H9 (cell line): ENCODE data around the gene C11orf16. TPM values are rescaled to one million over a fixed set of nuclear protein-coding genes. Genes with fewer than 3 reads are reported as not detected.

Experiments used
- DNase-seq: peaks from one replicate; pipeline ENCODE4 v3.0.0-alpha.2; 2017
- H2AFZ ChIP-seq: one replicate; pipeline ENCODE4 v1.6.1; 2013; ENCODE audit warnings: mild to moderate bottlenecking, low read length, control low read depth, moderate library complexity
- H2AK5ac ChIP-seq: 2 replicates; pipeline ENCODE4 v1.6.1; 2013; ENCODE audit warnings: low read length, control low read depth, mixed read lengths; ENCODE audit not compliant: insufficient read length
- H2BK120ac ChIP-seq: one replicate; pipeline ENCODE4 v1.6.1; 2013; ENCODE audit warnings: low read depth, mild to moderate bottlenecking, low read length, control low read depth, inconsistent platforms; ENCODE audit not compliant: poor library complexity, severe bottlenecking
- H2BK12ac ChIP-seq: 2 replicates; pipeline ENCODE4 v1.6.1; 2013; ENCODE audit warnings: low read length, control low read depth, mixed read lengths, low read depth; ENCODE audit not compliant: insufficient read length
- H2BK15ac ChIP-seq: 2 replicates; pipeline ENCODE4 v1.6.1; 2013; ENCODE audit warnings: low read depth, low read length, control low read depth
- H2BK20ac ChIP-seq: one replicate; pipeline ENCODE4 v1.6.1; 2013; ENCODE audit warnings: low read depth, mild to moderate bottlenecking, low read length, control low read depth, inconsistent platforms; ENCODE audit not compliant: poor library complexity, severe bottlenecking
- H2BK5ac ChIP-seq: 2 replicates; pipeline ENCODE4 v1.6.1; 2013; ENCODE audit warnings: low read length, control low read depth, mixed read lengths; ENCODE audit not compliant: insufficient read length
- H3K14ac ChIP-seq: 2 replicates; pipeline ENCODE4 v1.6.1; 2013; ENCODE audit warnings: low read length, control low read depth; ENCODE audit not compliant: insufficient read depth
- H3K18ac ChIP-seq: 2 replicates; pipeline ENCODE4 v1.6.1; 2013; ENCODE audit warnings: low read depth, mild to moderate bottlenecking, mixed read lengths, low read length, control low read depth; ENCODE audit not compliant: insufficient read length
- H3K23ac ChIP-seq: 2 replicates; pipeline ENCODE4 v1.6.1; 2013; ENCODE audit warnings: low read length, control low read depth, mixed read lengths, low read depth; ENCODE audit not compliant: insufficient read length
- H3K23me2 ChIP-seq: 2 replicates; pipeline ENCODE4 v1.6.1; 2013; ENCODE audit warnings: low read depth, mild to moderate bottlenecking, mixed read lengths, low read length, control low read depth; ENCODE audit not compliant: insufficient read length, poor library complexity, severe bottlenecking
- H3K27ac ChIP-seq: 2 replicates; pipeline ENCODE4 v1.5.1; 2013; ENCODE audit warnings: low read length, control low read depth, mixed read lengths, low read depth; ENCODE audit not compliant: insufficient read length
- H3K27me3 ChIP-seq: 2 replicates; pipeline ENCODE4 v1.6.1; 2013; ENCODE audit warnings: low read length, control low read depth, inconsistent platforms; ENCODE audit not compliant: insufficient read depth
- H3K4ac ChIP-seq: 2 replicates; pipeline ENCODE4 v1.6.1; 2013; ENCODE audit warnings: low read depth, mild to moderate bottlenecking, control low read depth, inconsistent platforms, low read length, moderate library complexity
- H3K4me1 ChIP-seq: 2 replicates; pipeline ENCODE4 v1.6.1; 2013; ENCODE audit warnings: low read length, control low read depth, inconsistent platforms; ENCODE audit not compliant: insufficient read depth
- H3K4me2 ChIP-seq: 2 replicates; pipeline ENCODE4 v1.6.1; 2013; ENCODE audit warnings: low read length, control low read depth, mixed read lengths; ENCODE audit not compliant: insufficient read length, insufficient read depth
- H3K56ac ChIP-seq: 2 replicates; pipeline ENCODE4 v1.6.1; 2013; ENCODE audit warnings: low read depth, mild to moderate bottlenecking, mixed read lengths, low read length, control low read depth; ENCODE audit not compliant: insufficient read length
- H3K79me1 ChIP-seq: 2 replicates; pipeline ENCODE4 v1.6.1; 2013; ENCODE audit warnings: low read depth, mild to moderate bottlenecking, moderate library complexity, low read length, control low read depth, inconsistent platforms; ENCODE audit not compliant: insufficient read depth, poor library complexity, severe bottlenecking
- H3K79me2 ChIP-seq: 2 replicates; pipeline ENCODE4 v1.6.1; 2013; ENCODE audit warnings: low read length, control low read depth, inconsistent platforms; ENCODE audit not compliant: insufficient read depth
- H3K9ac ChIP-seq: 2 replicates; pipeline ENCODE4 v1.6.1; 2013; ENCODE audit warnings: low read length, control low read depth, mixed read lengths; ENCODE audit not compliant: insufficient read length; ENCODE audit errors: extremely low read depth
- H3K9me3 ChIP-seq: one replicate; pipeline ENCODE4 v1.6.1; 2013; ENCODE audit warnings: low read depth, low read length, inconsistent platforms; ENCODE audit not compliant: control insufficient read depth
- H3T11ph ChIP-seq: one replicate; pipeline ENCODE4 v1.6.1; 2013; ENCODE audit warnings: mild to moderate bottlenecking, low read length, control low read depth, inconsistent platforms
- H4K20me1 ChIP-seq: one replicate; pipeline ENCODE4 v1.6.1; 2013; ENCODE audit not compliant: control insufficient read depth, insufficient read length, insufficient read depth
- H4K5ac ChIP-seq: 2 replicates; pipeline ENCODE4 v1.6.1; 2013; ENCODE audit warnings: low read depth, mild to moderate bottlenecking, mixed read lengths, low read length, control low read depth; ENCODE audit not compliant: insufficient read length
- H4K8ac ChIP-seq: replicated peaks from 2 replicates; pipeline ENCODE4 v1.6.1; 2013; ENCODE audit warnings: low read length, control low read depth, mixed read lengths, low read depth; ENCODE audit not compliant: insufficient read length
- H4K91ac ChIP-seq: 2 replicates; pipeline ENCODE4 v1.6.1; 2013; ENCODE audit warnings: low read depth, mild to moderate bottlenecking, moderate library complexity, mixed read lengths, low read length, control low read depth; ENCODE audit not compliant: insufficient read length
- H3K27ac Mint-ChIP-seq, 3 experiments: 2 replicates in 2 of 3; 3 replicates in 1 of 3; pipeline ENCODE4 v1.8.0; 2020 to 2021; ENCODE audit warnings: mixed read lengths in 3 of 3, mild to moderate bottlenecking in 1 of 3, moderate library complexity in 1 of 3
- H3K27me3 Mint-ChIP-seq: 2 replicates; pipeline ENCODE4 v1.8.0; 2021; ENCODE audit warnings: low read depth, mild to moderate bottlenecking, moderate library complexity, mixed read lengths
- H3K36me3 Mint-ChIP-seq, 3 experiments: 2 replicates in 2 of 3; 3 replicates in 1 of 3; pipeline ENCODE4 v1.8.0; 2020 to 2021; ENCODE audit warnings: low read depth in 3 of 3, mixed read lengths in 3 of 3; ENCODE audit not compliant: insufficient read depth in 1 of 3
- H3K4me1 Mint-ChIP-seq, 2 experiments: 2 replicates each; pipeline ENCODE4 v1.8.0; 2020; ENCODE audit warnings: mixed read lengths in 2 of 2
- H3K4me3 Mint-ChIP-seq, 2 experiments: 2 replicates in 1 of 2; 3 replicates in 1 of 2; pipeline ENCODE4 v1.8.0; 2020 to 2021; ENCODE audit warnings: mild to moderate bottlenecking in 2 of 2, mixed read lengths in 2 of 2, moderate library complexity in 1 of 2
- H3K9me3 Mint-ChIP-seq, 2 experiments: 2 replicates in 1 of 2; 3 replicates in 1 of 2; pipeline ENCODE4 v1.8.0; 2020; ENCODE audit warnings: mild to moderate bottlenecking in 2 of 2, mixed read lengths in 2 of 2, moderate library complexity in 1 of 2
- CTCF ChIP-seq: fragments of 200-600 bp; sonication (generic); conservative IDR thresholded peaks from 3 replicates; pipeline ENCODE4 v1.8.0; 2021; ENCODE audit warnings: antibody characterized with exemption, mild to moderate bottlenecking
- WGBS: extraction: QIAGEN DNeasy Blood & Tissue Kit; methylation state at CpG from one replicate; pipeline ENCODE4 v1.1.7; 2013; ENCODE audit warnings: missing lambda C conversion rate, low lambda C conversion rate, mixed read lengths; ENCODE audit not compliant: insufficient read length; ENCODE audit errors: extremely low coverage; 5-methylcytosine and 5-hydroxymethylcytosine counted together
- total RNA-seq: library from RNA; stranded (reverse); gene quantifications from 2 replicates; pipeline ENCODE4 v1.2.1, GENCODE V29; 2021

Gene C11orf16
- total RNA-seq, 1 experiment from 2014 or later: 0.15 TPM

GRCh38 chr11:8930456-8931175 lies 2.1 kb downstream of the C11orf16 start:
- H3K23ac ChIP-seq: no peak overlapping the region
- H2BK5ac ChIP-seq: no peak overlapping the region
- peaks cover 7% of the 10 kb centered on the region for H3K4me1 ChIP-seq
- H3K9me3 ChIP-seq: no peaks in the 10 kb centered on the region
- H3K79me2 ChIP-seq: no peaks in the 10 kb centered on the region
- Mint-ChIP-seq H3K4me1 (peaks cover 12 to 16% of the 10 kb centered on the region in 2 experiments), H3K9me3 (no peaks in the 10 kb centered on the region), H3K27me3 (peaks cover 1% of the 10 kb centered on the region; the same call in 1 of the 2 replicates), H3K4me3 (no peak overlapping the region), H3K36me3 (no peaks in the 10 kb centered on the region), H3K27ac (peak overlapping the region in 1 of 3 experiments; percentile 35; a peak in 1 of 7 replicates)
- no peak overlapping the region for H3K4me2 ChIP-seq
- no peak overlapping the region for H2BK120ac ChIP-seq
- H2BK12ac ChIP-seq: no peak overlapping the region
- DNase-seq: no peak
- H4K8ac ChIP-seq: no peak overlapping the region
- no peak overlapping the region for H2AK5ac ChIP-seq
- no peak for TF ChIP-seq CTCF
- H3K14ac ChIP-seq: no peak overlapping the region; the same call in 1 of the 2 replicates
- H3T11ph ChIP-seq: no peak overlapping the region
- H4K5ac ChIP-seq: no peak overlapping the region
- no peaks in the 10 kb centered on the region for H3K27me3 ChIP-seq
- H3K9ac ChIP-seq: no peak overlapping the region
- no peak overlapping the region for H3K18ac ChIP-seq
- H2BK20ac ChIP-seq: no peak overlapping the region
- no peak overlapping the region for H2BK15ac ChIP-seq
- no peak overlapping the region for H3K27ac ChIP-seq
- WGBS: no CpG with 5 or more reads among the region's 12 CpGs
- H4K91ac ChIP-seq: no peak overlapping the region
- H3K79me1 ChIP-seq: no peaks in the 10 kb centered on the region
- H4K20me1 ChIP-seq: no peaks in the 10 kb centered on the region
- H3K23me2 ChIP-seq: no peaks in the 10 kb centered on the region
- no peak overlapping the region for H3K56ac ChIP-seq
- no peak overlapping the region for H3K4ac ChIP-seq
- no peak overlapping the region for H2AFZ ChIP-seq
